HG02759 (cell line): ENCODE data around the gene FUT9.

Experiments used
- ATAC-seq: cut with Tn5 transposase; IDR thresholded peaks from one replicate; pipeline ENCODE4 v1.9.1; 2021; ENCODE audit warnings: mild to moderate bottlenecking, moderate library complexity; ENCODE audit not compliant: unreplicated experiment

FUT9 gene

GRCh38 chr6:96015518-96016333 is at the start of gene FUT9:
Gene FUT9, plus strand, starts transcription at chr6:96015974. Its CDS starts 187,182 bp downstream, at chr6:96203156.
- ATAC-seq: no peak

- no peak for ATAC-seq
Measured at GRCh38 chr6:95967594-95967993, 48.2 kb upstream of the FUT9 start.

GRCh38 chr6:95973976-95974375 is 41.8 kb upstream of the FUT9 start:
- ATAC-seq: no peak

GRCh38 chr6:95978230-95978629 is 37.5 kb upstream of the FUT9 start:
- no peak for ATAC-seq

- ATAC-seq: no peak
Measured at GRCh38 chr6:95991906-95992305, 23.9 kb upstream of the FUT9 start.

GRCh38 chr6:95994151-95994550 is 21.6 kb upstream of the FUT9 start:
- no peak for ATAC-seq

GRCh38 chr6:95998133-95998532 is 17.6 kb upstream of the FUT9 start:
- no peak for ATAC-seq

- ATAC-seq: no peak
Measured at GRCh38 chr6:96001891-96002575, 13.7 kb upstream of the FUT9 start.

GRCh38 chr6:96002576-96002910 is 13.2 kb upstream of the FUT9 start:
- ATAC-seq: no peak

- no peak for ATAC-seq
Measured at GRCh38 chr6:96002912-96003311, 12.9 kb upstream of the FUT9 start.

GRCh38 chr6:96007663-96008062 is 8.1 kb upstream of the FUT9 start:
- no peak for ATAC-seq

- ATAC-seq: no peak
Measured at GRCh38 chr6:96013531-96013930, 2.2 kb upstream of the FUT9 start.

- no peak for ATAC-seq
Measured at GRCh38 chr6:96014846-96015517, 792 bp upstream of the FUT9 start.

GRCh38 chr6:96016334-96017069 is 728 bp downstream of the FUT9 start:
- ATAC-seq: no peak

GRCh38 chr6:96017070-96017359 is 1.2 kb downstream of the FUT9 start:
- ATAC-seq: no peak

- no peak for ATAC-seq
Measured at GRCh38 chr6:96022225-96022624, 6.5 kb downstream of the FUT9 start.

- ATAC-seq: no peak
Measured at GRCh38 chr6:96032661-96033060, 16.9 kb downstream of the FUT9 start.

- no peak for ATAC-seq
Measured at GRCh38 chr6:96051555-96051954, 35.8 kb downstream of the FUT9 start.

GRCh38 chr6:96058082-96058481 is 42.3 kb downstream of the FUT9 start:
- no peak for ATAC-seq

GRCh38 chr6:96059586-96059985 is 43.8 kb downstream of the FUT9 start:
- no peak for ATAC-seq

GRCh38 chr6:96060249-96060648 is 44.5 kb downstream of the FUT9 start:
- ATAC-seq: no peak
